HepG2 (cell line): ENCODE measurements around the gene KLHL7. TPM values are rescaled to one million over a fixed set of nuclear protein-coding genes. Genes with fewer than 3 reads are reported as not detected.

ENCODE experiments used
- ATAC-seq: fragments of 200-7000 bp; cut with Tn5 transposase; 3 replicates; pipeline ENCODE4 v1.9.1; 2020; ENCODE audit warnings: mild to moderate bottlenecking, moderate library complexity
- BruUV-seq: library from RNA; stranded (reverse); fragments of 400-500 nt; replicated peaks from 2 replicates; lab custom pipeline; 2021; lab: Mats Ljungman, UMichigan
- CTCF ChIA-PET: fragments of 300-600 bp; formaldehyde crosslinking; extraction: SDS; loops from one replicate; lab custom pipeline; 2021; ENCODE audit warnings: low total read pairs, inconsistent platforms, low intra/inter-chr PET ratio; lab: Yijun Ruan, JAX
- POLR2A ChIA-PET: fragments of 350-600 bp; sonication (Branson Sonifier 250); formaldehyde crosslinking; loops from one replicate; lab custom pipeline; 2020; ENCODE audit warnings: antibody characterized with exemption, inconsistent platforms; lab: Yijun Ruan, JAX
- DNase-seq: peaks from one replicate; pipeline ENCODE4 v3.0.0-alpha.2; 2015; ENCODE audit warnings: low spot score
- FAIRE-seq: peaks from 3 replicates; lab custom pipeline; 2011; peaks lifted over from hg19 to GRCh38; lab: Jason Lieb, UNC
- H2AFZ ChIP-seq: one replicate; pipeline ENCODE4 v1.6.1; 2011; ENCODE audit warnings: low read length, inconsistent platforms
- H3K27ac ChIP-seq: fragments of 300-600 bp; 3 replicates; pipeline ENCODE4 v1.8.0; 2011; ENCODE audit warnings: mixed run types, mild to moderate bottlenecking, mixed read lengths, low read length, inconsistent platforms; ENCODE audit not compliant: insufficient read depth; ENCODE audit errors: extremely low read length
- H3K27me3 ChIP-seq, 2 experiments: fragments of 200-600 bp in 1 of 2; 2 replicates in 1 of 2; 3 replicates in 1 of 2; pipeline versions ENCODE4 v1.6.0 to v1.8.0; 2011; ENCODE audit warnings: low read length in 2 of 2, mild to moderate bottlenecking in 2 of 2, moderate library complexity in 2 of 2, inconsistent platforms in 1 of 2; ENCODE audit not compliant: insufficient read depth in 2 of 2, control insufficient read depth in 1 of 2
- H3K36me3 ChIP-seq, 2 experiments: fragments of 200-600 bp in 1 of 2; replicated peaks in 1 of 2; 2 replicates in 1 of 2; 3 replicates in 1 of 2; pipeline versions ENCODE4 v1.5.1 to v1.8.0; 2011; ENCODE audit warnings: low read length in 2 of 2, inconsistent platforms in 1 of 2; ENCODE audit not compliant: insufficient read depth in 2 of 2, control insufficient read depth in 1 of 2
- H3K4me1 ChIP-seq: 2 replicates; pipeline ENCODE4 v1.5.1; 2012; ENCODE audit warnings: low read length, inconsistent platforms; ENCODE audit not compliant: insufficient read depth
- H3K4me2 ChIP-seq: 2 replicates; pipeline ENCODE4 v1.6.0; 2011; ENCODE audit warnings: low read depth, low read length, inconsistent platforms
- H3K4me3 ChIP-seq, 3 experiments: fragments of 200-600 bp in 1 of 3; sonication (generic), shearing (Covaris generic) in 1 of 3; replicated peaks in 1 of 3; 2 replicates each; pipeline ENCODE4 v1.5.1; 2011 to 2016; ENCODE audit warnings: low read length in 3 of 3, inconsistent platforms in 2 of 3, low read depth in 2 of 3, mild to moderate bottlenecking in 2 of 3, control low read depth in 1 of 3, mixed read lengths in 1 of 3; ENCODE audit not compliant: insufficient read depth in 1 of 3
- H3K79me2 ChIP-seq: one replicate; pipeline ENCODE4 v1.6.1; 2011; ENCODE audit warnings: low read length, inconsistent platforms; ENCODE audit not compliant: insufficient read depth
- H3K9ac ChIP-seq: 2 replicates; pipeline ENCODE4 v1.6.0; 2011; ENCODE audit warnings: mild to moderate bottlenecking, low read depth, low read length, inconsistent platforms; ENCODE audit not compliant: insufficient read depth
- H3K9me3 ChIP-seq: 2 replicates; pipeline ENCODE4 v1.5.1; 2012; ENCODE audit warnings: mild to moderate bottlenecking, low read length
- H4K20me1 ChIP-seq: 2 replicates; pipeline ENCODE4 v1.6.0; 2011; ENCODE audit warnings: inconsistent platforms, mild to moderate bottlenecking, low read length, moderate library complexity; ENCODE audit not compliant: insufficient read depth
- CHD4 ChIP-seq: fragments of 200-600 bp; sonication (generic); IDR thresholded peaks from 2 replicates; pipeline ENCODE4 v1.7.0; 2017; ENCODE audit warnings: mild to moderate bottlenecking, low read length, borderline replicate concordance
- ETV5 ChIP-seq: IDR thresholded peaks from 2 replicates; pipeline ENCODE4 v1.6.1; 2018; ENCODE audit warnings: missing biosample characterization, missing genetic modification reagents, inconsistent platforms, borderline replicate concordance
- MAFK ChIP-seq, 2 experiments: IDR thresholded peaks in 1 of 2; conservative IDR thresholded peaks in 1 of 2; 2 replicates each; pipeline ENCODE4 v1.6.1; 2011; ENCODE audit warnings: improper control_type of control experiment in 2 of 2, low read length in 2 of 2
- NPAS2 ChIP-seq: sonication (generic); formaldehyde crosslinking; IDR thresholded peaks from 2 replicates; pipeline ENCODE4 v1.8.0; 2022; ENCODE audit warnings: mild to moderate bottlenecking, missing genetic modification reagents, borderline replicate concordance
- ZNF142 ChIP-seq: sonication (generic); formaldehyde crosslinking; IDR thresholded peaks from 2 replicates; pipeline ENCODE4 v1.4.0; 2020; ENCODE audit warnings: missing genetic modification reagents
- ZNF3 ChIP-seq: IDR thresholded peaks from 2 replicates; pipeline ENCODE4 v1.7.0; 2017; ENCODE audit warnings: inconsistent platforms
- ZNF546 ChIP-seq: sonication (generic); formaldehyde crosslinking; conservative IDR thresholded peaks from 2 replicates; pipeline ENCODE4 v1.8.1; 2023; ENCODE audit warnings: mild to moderate bottlenecking, missing genetic modification reagents
- ZNF605 ChIP-seq: sonication (generic); formaldehyde crosslinking; IDR thresholded peaks from 2 replicates; pipeline ENCODE4 v1.8.0; 2022; ENCODE audit warnings: mild to moderate bottlenecking, missing genetic modification reagents
- ZNF83 ChIP-seq: sonication (generic); formaldehyde crosslinking; IDR thresholded peaks from 2 replicates; pipeline ENCODE4 v1.4.0; 2020; ENCODE audit warnings: missing genetic modification reagents, mild to moderate bottlenecking, borderline replicate concordance
- ZNF841 ChIP-seq: sonication (generic); formaldehyde crosslinking; IDR thresholded peaks from 2 replicates; pipeline ENCODE4 v1.8.1; 2023; ENCODE audit warnings: missing genetic modification reagents, borderline replicate concordance
- ZSCAN31 ChIP-seq: sonication (generic); formaldehyde crosslinking; IDR thresholded peaks from 2 replicates; pipeline ENCODE4 v1.5.0; 2020; ENCODE audit warnings: low read depth, mild to moderate bottlenecking, missing genetic modification reagents
- WGBS: methylation state at CpG from one replicate; pipeline ENCODE4 v1.1.6; 2017; ENCODE audit warnings: low lambda C conversion rate; 5-methylcytosine and 5-hydroxymethylcytosine counted together
- in situ Hi-C: cut with HindIII; loops from 2 replicates; pipeline ENCODE4 v1.10.0; 2017; ENCODE audit warnings: low pct_unique_long_range_greater_than_20kb; ENCODE audit not compliant: extremely low pct_ligation_motif_present
- intact Hi-C: fragments of 100-400 bp; cut with micrococcal nuclease; formaldehyde crosslinking; loops from one replicate; pipeline ENCODE4 v1.10.0; 2022; ENCODE audit not compliant: unreplicated experiment
- polyA plus RNA-seq, 8 experiments: library from polyadenylated mRNA; depleted of rRNA in 3 of 8; stranded (reverse) in 7 of 8; unstranded in 1 of 8; fragments of >200 nt; fragmentation: Illumina TruSeq in 4 of 8; extraction: Trizol in 4 of 8; gene quantifications; 2 replicates each; pipeline versions ENCODE4 v1.2.1 to v1.2.3, GENCODE V29; 2011 to 2016; ENCODE audit warnings: low read depth in 4 of 8, missing spikeins in 1 of 8, mixed read lengths in 1 of 8; ENCODE audit not compliant: insufficient read depth in 1 of 8
- total RNA-seq, 5 experiments: library from RNA; depleted of rRNA; stranded (reverse); fragments of >200 nt; fragmentation: Illumina TruSeq; extraction: Trizol; gene quantifications; 2 replicates each; pipeline ENCODE4 v1.2.3, GENCODE V29; 2016; ENCODE audit warnings: low read depth in 1 of 5

KLHL7 gene
- total and polyA plus RNA-seq, 2 of the 13 experiments (the other 11 are each of a cell fraction or from before 2014, with no cell fraction given), result 16.2 to 34.4 TPM

DNA sequence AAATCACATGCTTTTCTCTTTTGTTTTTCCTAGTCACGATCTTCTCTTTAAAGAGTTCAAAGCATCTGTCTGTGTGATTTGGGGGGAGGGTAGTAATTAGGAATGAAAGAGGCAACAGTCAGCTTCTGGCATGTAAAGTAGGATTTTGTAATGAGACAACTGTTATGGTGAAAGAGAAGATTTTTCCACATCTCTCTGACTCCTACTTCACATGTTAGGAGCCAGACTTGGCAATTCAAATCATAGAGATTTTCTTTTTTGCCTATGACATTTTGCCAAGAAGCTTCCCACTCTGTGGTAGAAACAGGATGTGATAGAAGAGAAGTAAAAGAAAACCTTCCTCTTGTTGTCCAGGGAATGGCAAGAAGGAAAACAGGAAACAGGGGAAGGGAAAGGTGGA is 38.3 kb upstream of the KLHL7 start:
- WGBS, result 0% methylated on average over 1 of the region's 1 CpG
- H3K4me2 ChIP-seq, result no peak overlapping the region
- no peak overlapping the region for H3K4me3 ChIP-seq
- H3K79me2 ChIP-seq, result no peaks in the 10 kb centered on the region
- TF ChIP-seq ZNF546 (CRISPR knock-in tag) (no peak), ETV5 (CRISPR knock-in tag) (no peak), CHD4 (no peak), ZNF841 (no peak), ZNF3 (CRISPR knock-in tag) (no peak), ZNF83 (no peak)
- TF ChIP-seq, all 625 proteins: peak for 0
- Histone ChIP-seq H2AFZ (no peak overlapping the region), H3K4me1 (no peaks in the 10 kb centered on the region), H3K9ac (no peak overlapping the region), H3K36me3 (no peaks in the 10 kb centered on the region), H3K9me3 (no peaks in the 10 kb centered on the region), H4K20me1 (no peaks in the 10 kb centered on the region), H3K27me3 (peaks cover 0 to 20% of the 10 kb centered on the region in 2 experiments; a peak in 3 of 5 replicates), H3K27ac (no peak overlapping the region)
- in situ Hi-C loops, result no loop called here
- FAIRE-seq (no peak), ATAC-seq (no peak), DNase-seq (no peak)
- BruUV-seq, result no TSS peak
- POLR2A ChIA-PET, result no interaction called here
- intact Hi-C loops, result no loop called here
- CTCF ChIA-PET, result no interaction called here

DNA sequence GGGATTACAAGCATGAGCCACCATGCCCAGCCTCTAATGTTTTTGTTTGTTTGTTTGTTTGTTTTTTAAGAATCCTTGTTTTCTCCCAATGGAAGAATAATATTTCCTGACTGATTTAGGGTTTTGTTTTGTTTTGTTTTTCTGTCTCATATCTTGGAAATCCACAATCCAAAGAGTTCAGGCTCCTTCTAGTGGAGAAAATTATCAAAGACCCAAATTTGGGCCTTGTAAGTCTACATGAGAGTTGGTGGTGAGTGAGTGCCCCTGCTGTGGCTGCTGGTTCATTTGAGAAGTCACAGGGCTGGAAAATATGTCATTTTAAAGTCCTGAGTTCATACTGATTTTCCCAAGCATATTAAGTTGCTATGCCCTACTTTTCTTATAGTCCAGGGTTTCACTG is 33.5 kb upstream of the KLHL7 start:
- H2AFZ ChIP-seq, result no peak overlapping the region
- no peak overlapping the region for H3K4me3 ChIP-seq
- in situ Hi-C loops, result no loop called here
- H3K9me3 ChIP-seq, result no peaks in the 10 kb centered on the region
- H3K79me2 ChIP-seq, result no peaks in the 10 kb centered on the region
- intact Hi-C loops, result no loop called here
- peaks cover 12% of the 10 kb centered on the region for H3K4me1 ChIP-seq
- H3K9ac ChIP-seq, result no peak overlapping the region
- ChIA-PET CTCF (no interaction called here), POLR2A (no interaction called here)
- H3K27ac ChIP-seq, result no peak overlapping the region
- no TSS peak for BruUV-seq
- H3K4me2 ChIP-seq, result no peak overlapping the region
- FAIRE-seq (no peak), ATAC-seq (no peak), DNase-seq (no peak)
- peaks cover 0 to 45% of the 10 kb centered on the region in 2 experiments; a peak in 3 of 5 replicates for H3K27me3 ChIP-seq
- H4K20me1 ChIP-seq, result no peaks in the 10 kb centered on the region
- no peaks in the 10 kb centered on the region for H3K36me3 ChIP-seq
- no peak for TF ChIP-seq NPAS2
- TF ChIP-seq ZSCAN31 (CRISPR knock-in tag), result no peak
- TF ChIP-seq ZNF605 (CRISPR knock-in tag), result no peak
- no peak for TF ChIP-seq ZNF142 (CRISPR knock-in tag)
- TF ChIP-seq MAFK (conservative IDR thresholded peaks at IDR 0.05 in 1 of 2, IDR thresholded peaks at IDR 0.05 in 1 of 2; ENCODE audit: low read length in 2 of 2), result no peak
